Dermis blood vessel endothelial cell (primary cell): ENCODE results near the gene PTEN. TPM values are rescaled to one million over a fixed set of nuclear protein-coding genes. Genes with fewer than 3 reads are reported as not detected.
"Not testable (repeated sequence)": the region's sequence is repeated elsewhere in the genome, so short reads cannot be mapped to it uniquely, and the experiment has no call there.

Experiments
- DNase-seq: peaks from one replicate; pipeline ENCODE4 v3.0.0; 2010
- total RNA-seq: library from RNA; depleted of rRNA; stranded (reverse); fragments of >200 nt; gene quantifications from 2 replicates; pipeline ENCODE4 v1.2.3, GENCODE V29; 2014

PTEN gene
- total RNA-seq, 1 donor from 2014 or later, result 122 TPM

DNA sequence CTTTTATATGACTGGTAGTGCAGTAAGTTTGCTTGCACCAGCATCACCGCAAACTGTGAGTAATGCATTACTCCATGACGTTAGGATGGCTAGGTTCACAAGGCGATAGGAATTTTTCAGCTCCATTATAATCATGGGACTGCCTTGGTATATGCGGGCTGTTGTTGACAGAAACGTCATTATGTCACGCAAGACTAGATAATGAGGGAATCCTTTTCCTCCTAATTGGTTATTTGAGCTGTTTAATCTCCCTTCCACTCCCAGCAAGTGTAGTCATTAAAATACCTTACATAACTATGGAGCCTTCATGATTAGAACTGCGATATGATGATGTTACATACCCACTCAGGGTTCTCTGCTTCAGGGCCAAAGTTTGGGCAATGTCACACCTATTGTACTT lies 17.4 kb upstream of the PTEN start:
- no peak for DNase-seq

DNA sequence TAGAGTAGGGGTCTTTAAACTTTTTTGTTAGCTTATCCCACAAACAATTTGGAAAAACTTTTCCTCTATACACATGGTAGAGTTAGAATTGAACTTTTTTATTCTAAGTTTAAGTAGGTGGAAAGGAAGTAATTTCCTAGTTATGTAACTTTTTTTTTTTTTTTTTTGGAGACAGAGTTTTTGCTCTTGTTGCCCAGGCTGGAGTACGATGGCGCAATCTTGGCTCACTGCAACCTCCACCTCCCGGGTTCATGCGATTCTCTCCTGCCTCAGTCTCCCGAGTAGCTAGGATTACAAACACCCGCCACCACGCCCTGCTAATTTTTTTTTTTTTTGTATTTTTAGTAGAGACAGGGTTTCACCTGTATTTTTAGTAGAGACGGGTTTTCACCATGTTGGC lies 16.7 kb upstream of the PTEN start:
- DNase-seq, result not testable (repeated sequence)

DNA sequence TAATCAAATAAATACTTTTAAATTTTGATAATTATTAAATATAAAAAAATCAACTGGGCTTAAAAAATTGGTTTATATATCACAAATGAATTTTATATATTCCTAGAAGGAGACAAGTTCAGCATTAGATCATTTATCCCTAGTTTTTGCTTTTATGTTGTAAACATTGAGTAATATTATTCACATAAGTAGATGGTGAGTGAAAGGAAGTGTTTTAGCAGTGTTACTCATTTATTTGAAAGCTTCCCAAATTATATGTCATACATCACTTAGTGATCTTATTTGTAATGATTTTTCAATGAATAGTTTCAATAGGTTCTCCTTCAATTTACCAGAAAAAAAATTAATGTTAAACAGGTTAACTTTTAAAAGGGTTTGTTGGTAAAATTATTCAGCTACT lies 15.9 kb upstream of the PTEN start:
- DNase-seq, result no peak

DNA sequence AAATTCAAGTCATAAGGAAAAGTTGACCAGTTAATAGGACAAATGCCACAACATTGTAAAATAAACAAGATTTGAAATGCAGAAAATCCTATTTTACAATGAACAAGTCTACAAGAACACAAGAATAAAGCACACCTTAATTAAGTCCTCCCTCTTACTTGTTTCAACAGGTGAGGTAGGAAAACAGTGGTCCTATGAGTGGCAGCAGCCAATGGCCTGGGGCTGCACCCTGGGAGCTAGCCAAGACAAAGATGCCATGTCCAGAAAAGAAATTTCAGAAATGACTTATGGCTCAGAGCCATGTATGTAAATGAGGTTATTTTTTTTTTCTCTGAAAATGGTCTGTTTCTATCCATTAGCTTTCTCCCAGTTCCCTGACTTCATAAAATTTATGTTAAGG lies 14.4 kb upstream of the PTEN start:
- no peak for DNase-seq

DNA sequence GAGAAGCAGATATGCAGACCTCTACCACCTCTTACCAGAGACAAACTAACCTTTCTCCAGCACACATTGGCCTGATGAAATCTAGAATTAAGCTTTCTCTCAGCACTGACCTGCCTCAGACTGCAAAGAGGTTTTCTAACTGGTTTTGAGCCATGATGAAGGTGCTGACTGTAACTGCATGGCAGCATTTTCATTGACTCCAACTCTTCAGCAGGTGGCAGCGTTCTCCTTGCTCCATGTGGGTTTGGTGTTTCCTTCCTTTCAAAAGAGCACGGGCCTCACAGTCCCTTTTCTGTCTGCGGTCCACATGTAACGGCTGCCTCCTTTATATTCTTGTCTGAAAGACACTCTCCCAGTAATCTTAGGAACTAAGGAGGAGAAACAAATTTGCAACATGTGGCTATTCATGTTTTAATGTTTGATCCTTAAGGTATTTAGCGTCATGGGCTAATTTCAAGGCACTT lies 12.7 kb upstream of the PTEN start:
- peak; percentile 76 for DNase-seq

DNA sequence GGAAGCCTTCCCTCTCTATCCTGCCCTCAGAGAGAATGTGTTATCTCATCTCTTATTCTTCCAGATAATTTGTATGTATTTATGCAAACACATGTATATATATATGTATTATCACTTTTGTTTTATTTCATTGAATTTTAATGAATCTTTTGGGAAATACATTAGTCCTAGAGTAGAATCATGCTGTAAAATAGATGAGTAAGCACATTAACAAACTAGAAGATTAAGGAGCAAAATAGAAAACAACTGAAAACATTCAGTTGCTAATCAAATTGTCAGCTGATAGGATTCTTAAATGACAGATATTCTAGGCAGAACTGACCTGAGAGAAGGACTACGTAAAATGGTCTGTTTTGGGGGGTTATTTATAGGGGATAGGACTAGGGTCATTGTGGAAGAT lies 11.3 kb upstream of the PTEN start:
- no peak for DNase-seq

DNA sequence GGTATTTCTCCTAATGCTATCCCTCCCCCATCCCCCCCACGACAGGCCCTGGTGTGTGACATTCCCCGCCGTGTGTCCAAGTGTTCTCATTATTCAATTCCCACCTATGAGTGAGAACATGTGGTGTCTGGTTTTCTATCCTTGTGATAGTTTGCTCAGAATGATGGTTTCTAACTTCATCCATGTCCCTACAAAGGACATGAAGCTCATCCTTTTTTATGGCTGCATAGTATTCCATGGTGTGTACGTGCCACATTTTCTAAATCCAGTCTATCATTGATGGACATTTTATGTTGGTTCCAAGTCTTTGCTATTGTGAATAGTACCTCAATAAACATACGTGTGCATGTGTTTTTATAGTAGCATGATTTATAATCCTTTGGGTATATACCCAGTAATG lies 8.2 kb upstream of the PTEN start:
- not testable (repeated sequence) for DNase-seq

DNA sequence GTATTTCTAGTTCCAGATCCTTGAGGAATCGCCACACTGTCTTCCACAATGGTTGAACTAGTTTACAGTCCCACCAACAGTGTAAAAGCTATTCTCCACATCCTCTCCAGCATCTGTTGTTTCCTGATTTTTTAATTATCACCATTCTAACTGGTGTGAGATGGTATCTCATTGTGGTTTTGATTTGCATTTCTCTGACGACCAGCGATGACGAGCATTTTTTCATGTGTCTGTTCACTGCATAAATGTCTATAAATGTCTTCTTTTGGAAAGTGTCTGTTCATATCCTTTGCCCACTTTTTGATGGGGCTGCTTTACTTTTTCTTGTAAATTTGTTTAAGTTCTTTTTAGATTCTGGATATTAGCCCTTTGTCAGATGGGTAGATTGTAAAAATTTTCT lies 7.8 kb upstream of the PTEN start:
- not testable (repeated sequence) for DNase-seq

DNA sequence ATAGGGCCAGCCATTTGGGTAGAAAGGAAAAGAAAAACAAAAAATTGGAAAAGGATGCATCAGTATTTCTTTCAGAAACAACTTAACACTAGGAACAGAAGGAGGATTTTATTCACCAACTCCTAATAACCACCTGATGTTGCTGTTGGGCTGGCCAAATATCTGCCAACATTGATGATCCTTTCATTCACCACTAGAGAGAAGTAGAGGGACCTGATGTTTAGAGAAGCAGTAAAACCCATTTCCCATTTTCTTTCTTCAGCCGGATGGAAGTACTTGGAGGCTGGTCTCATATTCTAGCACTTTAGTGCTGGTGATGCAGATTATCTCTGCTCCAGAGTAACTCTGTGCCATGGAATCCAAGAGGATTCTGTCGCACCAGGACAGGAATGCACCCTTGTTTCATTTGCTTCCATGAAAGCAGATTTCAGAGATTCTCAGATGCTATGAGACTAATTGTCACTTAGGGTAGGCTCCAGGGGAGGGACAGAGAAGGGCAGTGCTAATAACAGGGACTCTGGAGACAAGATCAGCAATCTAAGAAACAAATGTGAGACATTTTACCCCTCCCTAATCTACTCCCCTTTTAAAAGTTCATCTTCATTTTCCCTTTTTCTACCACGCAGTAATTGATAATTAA lies 3.1 kb upstream of the PTEN start:
- DNase-seq, result peak; percentile 79

DNA sequence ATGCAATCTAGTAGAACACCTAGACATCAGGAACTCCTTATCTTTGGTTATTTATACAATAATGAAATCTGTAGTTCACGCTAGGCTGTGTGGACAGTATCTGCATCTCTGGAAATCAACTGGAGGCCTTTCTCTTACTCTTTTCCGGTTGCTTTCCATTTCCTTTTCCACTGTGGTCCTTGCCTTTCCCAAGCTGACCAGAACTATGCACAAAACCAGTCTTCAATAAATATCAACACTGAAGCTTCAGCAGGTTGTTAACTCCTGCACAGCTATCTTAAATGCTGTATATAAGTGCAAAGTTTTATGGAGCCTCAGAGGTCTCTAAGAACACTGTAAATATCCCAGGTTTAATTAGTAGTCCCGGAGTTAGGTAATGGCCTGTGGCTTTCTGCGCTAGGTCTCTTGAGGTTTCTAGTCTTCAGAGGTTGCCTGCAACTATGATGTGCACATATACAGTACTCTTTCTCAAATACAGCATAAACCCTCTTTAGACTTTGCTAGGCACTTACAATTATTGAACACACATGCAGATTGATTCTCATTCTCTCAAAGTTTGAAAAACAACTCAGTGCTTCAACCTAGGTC lies 2.5 kb upstream of the PTEN start:
- no peak for DNase-seq

DNA sequence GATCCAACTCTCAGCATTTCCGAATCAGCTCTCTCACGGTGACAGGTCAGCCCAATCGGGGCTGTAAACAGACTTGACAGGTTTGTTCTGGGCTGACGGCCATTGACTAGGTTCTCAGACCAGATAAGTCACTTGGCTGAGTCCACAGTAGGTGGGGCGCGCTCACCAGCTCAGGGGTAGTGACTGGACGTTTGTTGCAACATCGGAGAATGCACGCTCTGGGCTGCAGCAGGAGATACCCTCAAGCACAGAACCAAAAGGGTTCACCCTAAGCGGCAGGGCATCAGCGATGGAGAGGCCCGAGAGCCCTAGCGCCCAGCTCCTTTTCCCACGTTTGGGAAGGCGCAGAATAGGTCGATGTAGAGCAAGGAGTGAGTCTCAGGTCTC lies 1.9 kb upstream of the PTEN start:
- peak; percentile 82 for DNase-seq

DNA sequence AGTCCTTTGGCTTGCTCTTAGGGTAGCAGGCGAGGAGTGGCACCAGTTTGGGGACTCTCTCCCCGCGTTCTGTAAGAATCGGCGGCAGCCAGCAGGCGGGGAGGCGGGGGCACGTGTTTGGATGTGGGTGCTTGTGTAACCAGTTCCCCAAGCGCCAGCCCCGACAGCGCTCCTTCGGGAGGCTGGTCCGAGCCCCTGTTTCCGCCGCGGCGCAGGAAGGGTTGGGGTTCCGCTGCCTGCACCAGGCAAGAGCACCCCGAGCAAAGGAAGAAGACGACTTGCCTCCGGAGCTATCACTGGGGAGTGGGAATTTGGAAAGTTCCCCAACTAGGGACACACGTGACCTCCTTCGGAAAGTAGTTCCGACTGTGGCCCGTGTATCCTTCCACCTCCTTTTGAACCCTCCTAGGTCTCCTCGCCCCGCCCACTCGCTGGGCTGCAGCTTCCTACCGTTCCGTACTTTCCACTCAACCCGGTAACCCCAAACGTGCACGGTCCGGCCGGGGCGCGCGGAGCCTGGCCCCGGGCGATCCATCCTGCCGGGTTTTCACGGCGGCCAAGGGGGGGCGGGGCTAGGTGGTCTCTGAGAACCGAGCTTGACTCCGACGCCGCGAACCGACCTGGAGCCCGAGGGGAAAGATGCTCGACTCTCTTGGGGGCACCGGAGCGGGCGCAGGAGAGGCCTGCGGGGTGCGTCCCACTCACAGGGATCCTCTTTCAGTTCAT lies 1.3 kb upstream of the PTEN start:
- DNase-seq, result peak; percentile 97

DNA sequence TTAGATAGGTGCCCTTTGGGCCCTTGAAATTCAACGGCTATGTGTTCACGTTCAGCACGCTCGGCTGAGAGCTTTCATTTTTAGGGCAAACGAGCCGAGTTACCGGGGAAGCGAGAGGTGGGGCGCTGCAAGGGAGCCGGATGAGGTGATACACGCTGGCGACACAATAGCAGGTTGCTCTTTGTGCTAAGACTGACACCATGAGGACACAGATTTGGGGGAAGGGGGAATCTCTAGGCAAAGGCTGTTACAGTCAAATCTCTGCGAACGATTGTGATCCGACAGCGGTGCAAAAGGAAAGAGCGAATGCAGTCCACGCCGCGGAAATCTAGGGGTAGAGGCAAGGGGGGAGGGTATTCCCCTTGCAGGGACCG lies 759 bp upstream of the PTEN start:
- no peak for DNase-seq

DNA sequence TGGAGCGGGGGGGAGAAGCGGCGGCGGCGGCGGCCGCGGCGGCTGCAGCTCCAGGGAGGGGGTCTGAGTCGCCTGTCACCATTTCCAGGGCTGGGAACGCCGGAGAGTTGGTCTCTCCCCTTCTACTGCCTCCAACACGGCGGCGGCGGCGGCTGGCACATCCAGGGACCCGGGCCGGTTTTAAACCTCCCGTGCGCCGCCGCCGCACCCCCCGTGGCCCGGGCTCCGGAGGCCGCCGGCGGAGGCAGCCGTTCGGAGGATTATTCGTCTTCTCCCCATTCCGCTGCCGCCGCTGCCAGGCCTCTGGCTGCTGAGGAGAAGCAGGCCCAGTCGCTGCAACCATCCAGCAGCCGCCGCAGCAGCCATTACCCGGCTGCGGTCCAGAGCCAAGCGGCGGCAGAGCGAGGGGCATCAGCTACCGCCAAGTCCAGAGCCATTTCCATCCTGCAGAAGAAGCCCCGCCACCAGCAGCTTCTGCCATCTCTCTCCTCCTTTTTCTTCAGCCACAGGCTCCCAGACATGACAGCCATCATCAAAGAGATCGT lies 598 bp downstream of the PTEN start:
- peak; percentile 59 for DNase-seq

DNA sequence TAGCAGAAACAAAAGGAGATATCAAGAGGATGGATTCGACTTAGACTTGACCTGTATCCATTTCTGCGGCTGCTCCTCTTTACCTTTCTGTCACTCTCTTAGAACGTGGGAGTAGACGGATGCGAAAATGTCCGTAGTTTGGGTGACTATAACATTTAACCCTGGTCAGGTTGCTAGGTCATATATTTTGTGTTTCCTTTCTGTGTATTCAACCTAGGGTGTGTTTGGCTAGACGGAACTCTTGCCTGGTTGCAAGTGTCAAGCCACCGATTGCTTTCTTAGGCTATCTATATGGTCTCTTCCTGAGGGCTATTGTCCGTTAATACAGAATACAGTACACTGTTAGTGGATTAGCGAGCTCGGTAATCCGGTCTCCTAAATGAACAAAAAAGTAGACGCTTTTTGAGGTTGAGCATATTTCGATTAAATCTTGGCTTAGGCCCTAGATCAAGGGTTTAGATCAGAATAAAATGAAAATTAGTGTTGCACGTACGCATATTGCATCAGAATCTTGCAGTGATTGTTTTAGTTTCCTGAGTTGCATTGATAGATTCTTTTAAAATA lies 1.2 kb downstream of the PTEN start:
- peak; percentile 35 for DNase-seq

DNA sequence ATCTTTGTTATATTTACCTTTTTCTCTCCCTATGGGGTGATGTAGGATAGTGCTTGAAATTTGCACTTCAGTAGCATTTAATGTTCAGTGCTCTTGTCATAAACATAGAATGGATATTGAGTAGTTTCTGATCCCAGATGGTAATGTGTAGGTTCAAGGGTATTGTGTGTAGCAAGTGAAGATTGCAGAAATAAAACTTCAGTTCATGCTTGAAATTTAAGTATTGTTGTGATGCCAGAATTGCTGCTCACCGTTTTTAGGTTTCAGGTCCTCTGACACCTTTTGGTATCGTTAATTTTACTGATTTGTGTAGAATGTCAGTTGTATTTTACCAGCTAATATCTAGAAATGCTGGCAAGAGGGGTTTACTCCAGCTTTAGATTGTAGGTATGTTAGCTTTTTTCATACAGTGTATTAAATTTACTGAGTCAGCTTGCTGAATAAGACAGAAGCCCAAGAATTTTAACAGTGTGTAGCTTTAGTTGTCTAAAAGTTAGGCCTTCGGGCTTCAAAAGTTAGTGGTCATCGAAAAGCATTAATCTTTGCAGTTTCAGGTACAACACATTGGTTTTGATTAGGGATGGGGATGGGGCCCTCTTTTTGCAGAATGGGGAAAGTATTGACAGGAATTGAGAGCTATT lies 1.9 kb downstream of the PTEN start:
- DNase-seq, result no peak

DNA sequence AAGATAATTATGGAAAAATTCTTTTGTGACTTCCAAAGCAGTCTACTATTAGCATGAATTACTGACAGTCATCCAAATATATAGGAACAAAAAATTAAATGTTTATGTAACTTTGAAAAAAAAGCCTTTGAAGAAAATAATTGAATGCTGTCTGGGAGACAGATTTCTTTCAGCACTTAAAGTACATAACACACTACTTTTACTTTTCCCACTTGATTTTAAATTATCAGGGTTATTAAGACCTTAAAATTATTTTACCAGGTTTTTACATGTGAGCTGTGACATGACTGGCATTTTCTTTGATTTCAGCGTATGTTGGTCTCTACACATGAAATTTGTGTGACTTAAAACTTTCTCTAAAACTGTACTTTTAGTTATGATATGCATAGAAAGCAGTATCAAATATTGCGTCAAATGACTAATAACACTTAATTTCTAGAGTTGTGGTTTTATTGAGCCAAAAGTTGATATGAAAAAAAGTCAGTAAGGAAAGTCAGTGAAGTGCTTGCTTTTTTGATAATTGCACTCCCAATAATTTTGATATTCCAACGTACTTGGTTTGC lies 3.1 kb downstream of the PTEN start:
- no peak for DNase-seq

DNA sequence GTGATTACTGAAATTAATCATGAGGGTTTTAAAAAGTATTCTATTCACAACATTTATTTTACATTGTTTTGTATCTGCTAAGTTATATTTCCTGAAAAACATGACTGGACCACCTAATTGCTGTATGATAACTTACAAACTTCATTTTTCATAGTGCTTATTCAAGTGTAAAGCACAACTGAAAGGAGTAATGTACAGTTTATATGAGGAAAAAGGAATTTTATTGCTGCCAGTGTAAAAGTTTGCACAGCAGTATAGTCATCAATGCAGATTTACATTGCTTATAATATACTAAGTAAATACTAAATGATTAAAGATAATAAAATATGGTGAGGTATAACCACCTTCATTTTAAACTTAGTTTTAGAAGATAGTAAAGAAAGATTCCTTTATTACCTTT lies 4.0 kb downstream of the PTEN start:
- DNase-seq, result no peak

DNA sequence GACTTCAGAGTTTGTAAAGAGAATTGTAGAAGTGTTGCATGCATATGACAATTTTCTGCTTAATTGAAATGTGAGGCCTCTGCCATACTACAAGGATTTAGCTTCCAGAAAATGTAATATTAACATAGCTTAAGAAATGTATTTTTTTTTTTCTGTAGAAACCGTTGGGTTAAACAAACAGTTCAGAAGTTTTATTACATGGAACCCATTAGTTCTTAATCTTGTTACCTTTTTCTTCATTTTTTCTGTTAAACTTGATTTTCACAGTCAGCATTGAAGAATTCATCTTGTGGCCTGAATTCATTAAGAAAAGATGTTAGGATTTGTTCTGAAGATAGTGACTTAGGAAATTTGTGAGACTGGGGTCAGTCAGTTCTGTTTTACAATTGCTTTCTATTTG lies 4.9 kb downstream of the PTEN start:
- DNase-seq, result no peak

DNA sequence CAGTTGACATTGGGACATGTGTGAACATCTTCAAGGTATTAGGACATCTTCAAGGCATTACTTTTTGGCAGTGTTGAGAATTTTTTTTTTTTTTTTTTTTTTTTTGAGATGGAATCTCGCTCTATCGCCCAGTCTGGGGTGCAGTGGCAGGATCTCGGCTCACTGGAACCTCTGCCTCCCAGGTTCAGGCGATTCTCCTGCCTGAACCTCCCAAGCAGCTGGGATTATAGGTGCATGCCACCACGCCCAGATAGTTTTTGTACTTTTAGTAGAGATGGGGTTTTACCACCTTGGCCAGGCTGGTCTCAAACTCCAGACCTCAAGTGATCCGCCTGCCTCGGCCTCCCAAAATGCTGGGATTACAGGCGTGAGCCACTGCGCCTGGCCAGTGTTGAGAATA lies 5.7 kb downstream of the PTEN start:
- DNase-seq, result not testable (repeated sequence)

DNA sequence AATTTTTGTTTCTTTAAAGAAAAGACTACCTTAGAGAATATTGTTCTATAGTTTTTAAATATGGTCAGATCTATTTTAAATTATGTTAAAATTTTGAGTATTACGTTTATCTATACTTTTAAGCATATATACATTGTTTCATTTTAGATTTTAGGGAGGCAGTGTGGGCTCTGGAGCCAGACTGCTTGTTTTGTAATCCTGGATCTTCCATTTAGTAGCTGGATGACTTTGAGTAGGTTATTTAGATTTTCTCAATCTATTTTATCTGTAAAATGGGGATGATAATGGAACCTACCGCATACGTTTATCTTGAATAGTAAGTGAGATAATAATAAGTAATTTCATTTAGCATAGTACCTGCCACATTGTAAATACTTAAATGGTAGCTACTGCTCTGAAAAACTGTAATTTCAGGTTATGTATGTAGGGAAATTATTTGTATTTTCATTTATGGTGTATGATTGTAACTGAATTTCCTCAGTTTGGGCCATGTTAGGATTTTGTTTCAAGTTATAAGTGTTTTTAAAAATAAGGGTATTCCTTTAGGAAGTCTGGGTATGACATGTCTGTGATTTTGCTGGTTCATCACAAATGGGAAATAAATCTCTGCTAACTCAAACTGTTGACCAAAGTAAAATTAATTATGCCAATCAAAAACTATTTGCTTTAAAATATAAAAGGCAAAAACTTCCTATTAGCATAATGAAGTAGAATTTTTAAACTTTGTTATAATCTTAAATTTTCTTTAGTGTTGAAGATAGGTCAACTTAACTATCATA lies 6.5 kb downstream of the PTEN start:
- DNase-seq, result no peak

DNA sequence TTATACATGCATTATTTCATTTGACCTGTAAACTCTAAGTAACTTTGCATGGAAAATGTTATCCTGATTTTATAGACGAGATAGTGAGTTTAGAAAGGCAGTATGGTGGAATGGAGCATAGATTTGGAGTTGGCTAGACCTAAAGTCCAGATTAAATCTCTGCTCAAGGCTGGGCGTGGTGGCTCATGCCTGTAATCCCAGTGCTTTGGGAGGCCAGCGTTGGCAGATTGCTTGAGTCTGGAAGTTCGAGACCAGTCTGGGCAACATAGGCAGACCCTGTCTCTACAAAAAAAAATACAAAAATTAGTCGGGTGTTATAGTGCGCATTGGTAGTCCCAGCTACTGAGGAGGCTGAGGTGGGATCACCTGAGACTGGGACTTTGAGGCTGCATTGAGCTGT lies 9.4 kb downstream of the PTEN start:
- DNase-seq, result no peak
